Middle frontal gyrus (tissue), 1 donor: Measurements from ENCODE around the gene NTPCR.
"Not testable (repeated sequence)": the region's sequence is repeated elsewhere in the genome, so short reads cannot be mapped to it uniquely, and the experiment has no call there.

ENCODE experiments used
- DNase-seq: peaks from one replicate; pipeline ENCODE4 v3.0.0-alpha.2; 2015; ENCODE audit warnings: low spot score; ENCODE audit errors: extremely low spot score

The NTPCR gene

GRCh38 chr1:232950197-232951176 lies at the start of gene NTPCR:
Gene NTPCR (plus strand): TSS chr1:232950611. CDS start chr1:232950711, 100 bp downstream.
- DNase-seq, result peak; percentile 84

GRCh38 chr1:232900818-232901217 lies 49.6 kb upstream of the NTPCR start:
- DNase-seq, result no peak

GRCh38 chr1:232901255-232901654 lies 49.2 kb upstream of the NTPCR start:
- DNase-seq, result no peak

GRCh38 chr1:232902774-232903350 lies 47.5 kb upstream of the NTPCR start:
- DNase-seq, result no peak

GRCh38 chr1:232904131-232904530 lies 46.3 kb upstream of the NTPCR start:
- DNase-seq, result no peak

GRCh38 chr1:232904566-232904965 lies 45.8 kb upstream of the NTPCR start:
- no peak for DNase-seq

- no peak for DNase-seq
Observed at GRCh38 chr1:232905331-232906034, 44.9 kb upstream of the NTPCR start.

- DNase-seq, result no peak
Observed at GRCh38 chr1:232906441-232906840, 44.0 kb upstream of the NTPCR start.

- DNase-seq, result no peak
Observed at GRCh38 chr1:232908831-232909230, 41.6 kb upstream of the NTPCR start.

GRCh38 chr1:232909752-232910151 lies 40.7 kb upstream of the NTPCR start:
- no peak for DNase-seq

- DNase-seq, result no peak
Observed at GRCh38 chr1:232911027-232911599, 39.3 kb upstream of the NTPCR start.

GRCh38 chr1:232912845-232913580 lies 37.4 kb upstream of the NTPCR start:
- DNase-seq, result no peak

GRCh38 chr1:232914271-232914670 lies 36.1 kb upstream of the NTPCR start:
- DNase-seq, result not testable (repeated sequence)

- DNase-seq, result no peak
Observed at GRCh38 chr1:232915212-232915611, 35.2 kb upstream of the NTPCR start.

GRCh38 chr1:232917053-232917452 lies 33.4 kb upstream of the NTPCR start:
- DNase-seq, result no peak

- DNase-seq, result peak; percentile 2
Observed at GRCh38 chr1:232921381-232921780, 29.0 kb upstream of the NTPCR start.

- DNase-seq, result no peak
Observed at GRCh38 chr1:232922485-232922884, 27.9 kb upstream of the NTPCR start.

GRCh38 chr1:232923739-232924386 lies 26.5 kb upstream of the NTPCR start:
- DNase-seq, result no peak

- DNase-seq, result no peak
Observed at GRCh38 chr1:232924874-232925273, 25.5 kb upstream of the NTPCR start.

- DNase-seq, result no peak
Observed at GRCh38 chr1:232925421-232926220, 24.8 kb upstream of the NTPCR start.
